ENCODE data around the gene STARD10.
"Not testable (repeated sequence)": the region's sequence is repeated elsewhere in the genome, so short reads cannot be mapped to it uniquely, and the experiment has no call there.

Gene STARD10

DNA sequence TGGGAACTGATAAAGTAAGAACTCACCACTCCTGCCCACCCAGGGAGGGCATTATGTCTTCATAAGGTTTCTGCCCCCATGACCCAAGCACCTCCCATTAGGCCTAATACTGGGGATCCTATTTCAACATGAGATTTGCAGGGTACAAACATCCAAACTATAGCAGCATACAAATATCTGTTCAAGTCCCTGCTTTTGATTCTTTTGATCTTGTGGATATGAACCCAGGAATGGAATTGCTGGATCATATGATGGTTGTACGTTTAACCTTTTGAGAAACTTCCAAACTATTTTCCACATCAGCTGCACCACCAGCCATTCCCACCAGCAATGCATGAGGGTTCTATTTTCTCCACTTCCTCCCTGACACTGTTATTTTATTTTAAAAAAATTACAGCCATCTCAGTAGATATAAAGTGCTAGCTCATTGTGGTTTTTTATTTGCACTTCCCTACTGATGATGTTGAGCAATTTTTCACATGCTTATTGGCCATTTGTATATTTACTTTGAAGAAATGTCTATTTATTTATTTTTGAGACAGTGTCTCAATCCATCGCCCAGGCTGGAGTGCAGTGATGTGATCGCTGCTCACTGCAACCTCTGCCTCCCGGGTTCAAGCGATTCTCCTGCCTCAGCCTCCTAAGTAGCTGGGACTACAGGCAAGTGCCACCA lies 13.3 kb upstream of the STARD10 start:
- no peak for DNase-seq

DNA sequence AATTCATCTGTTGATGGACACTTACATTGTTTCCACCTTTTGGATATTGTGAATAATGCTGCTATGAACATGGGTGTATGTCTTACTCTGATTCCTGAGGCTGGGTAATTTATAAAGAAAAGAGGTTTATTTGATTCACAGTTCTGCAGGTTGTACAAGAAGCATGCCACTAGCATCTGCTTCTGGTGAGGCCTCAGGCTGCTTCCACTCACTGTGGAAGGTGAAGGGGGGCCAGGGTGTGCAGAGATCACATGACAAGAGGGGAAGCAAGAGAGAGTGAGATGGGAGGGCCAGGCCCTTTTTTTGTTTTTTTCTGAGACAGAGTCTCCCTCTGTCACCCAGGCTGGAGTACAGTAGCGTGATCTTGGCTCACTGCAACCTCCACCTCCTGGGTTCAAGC lies 12.5 kb upstream of the STARD10 start:
- not testable (repeated sequence) for DNase-seq

DNA sequence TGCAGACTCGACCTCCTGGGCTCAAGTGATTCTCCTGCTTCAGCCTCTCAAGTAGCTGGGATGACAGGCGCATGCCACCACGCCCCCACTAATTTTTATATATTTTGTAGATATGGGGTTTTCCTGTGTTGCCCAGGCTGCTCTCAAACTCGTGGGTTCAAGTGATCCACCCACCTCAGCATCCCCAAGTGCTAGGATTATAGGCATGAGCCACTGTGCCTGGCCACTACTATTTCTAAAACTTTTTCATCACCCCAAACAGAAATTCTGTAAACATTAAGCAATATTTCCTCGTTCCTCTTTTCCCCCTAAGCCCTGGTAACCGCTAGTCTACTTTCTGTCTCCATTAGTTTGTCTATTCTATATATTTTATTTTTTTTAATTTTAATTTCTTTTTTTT lies 11.4 kb upstream of the STARD10 start:
- DNase-seq, result no peak

DNA sequence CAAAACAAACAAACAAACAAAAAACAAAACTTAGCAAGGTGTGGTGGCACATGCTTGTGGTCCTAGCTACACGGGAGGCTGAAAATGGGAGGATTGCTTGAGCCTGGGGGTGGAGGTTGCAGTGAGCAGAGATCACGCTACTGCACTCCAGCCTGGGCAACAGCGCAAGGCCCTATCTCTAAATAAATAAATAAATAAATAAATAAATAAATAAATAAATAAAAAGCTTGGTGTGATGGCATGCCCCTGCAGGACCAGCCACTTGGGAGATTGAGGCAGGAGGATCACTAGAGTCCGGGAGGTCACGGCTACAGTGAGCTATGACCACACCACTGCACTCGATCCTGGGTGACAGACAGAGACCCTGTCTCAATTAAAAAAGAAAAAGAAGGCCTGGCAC lies 9.0 kb upstream of the STARD10 start:
- no peak for DNase-seq

DNA sequence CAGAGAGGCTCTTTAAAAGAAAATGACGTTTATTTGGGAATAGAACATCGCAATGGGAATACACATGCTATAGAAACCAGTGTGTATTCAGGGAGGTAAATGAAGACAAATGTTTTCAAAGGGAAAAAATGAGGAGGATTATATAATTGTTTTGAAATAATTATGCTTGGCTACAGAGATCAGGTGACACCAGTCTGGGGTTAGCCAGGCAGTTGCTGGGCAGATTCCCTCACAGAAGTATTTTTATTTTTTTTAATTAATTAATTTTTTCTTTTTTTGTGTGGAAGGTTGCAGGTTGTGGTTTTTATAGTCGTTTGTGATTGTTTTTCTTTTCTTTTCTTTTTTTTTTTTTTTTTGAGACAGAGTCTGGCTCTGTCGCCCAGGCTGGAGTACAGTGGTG lies 5.6 kb upstream of the STARD10 start:
- no peak for DNase-seq

DNA sequence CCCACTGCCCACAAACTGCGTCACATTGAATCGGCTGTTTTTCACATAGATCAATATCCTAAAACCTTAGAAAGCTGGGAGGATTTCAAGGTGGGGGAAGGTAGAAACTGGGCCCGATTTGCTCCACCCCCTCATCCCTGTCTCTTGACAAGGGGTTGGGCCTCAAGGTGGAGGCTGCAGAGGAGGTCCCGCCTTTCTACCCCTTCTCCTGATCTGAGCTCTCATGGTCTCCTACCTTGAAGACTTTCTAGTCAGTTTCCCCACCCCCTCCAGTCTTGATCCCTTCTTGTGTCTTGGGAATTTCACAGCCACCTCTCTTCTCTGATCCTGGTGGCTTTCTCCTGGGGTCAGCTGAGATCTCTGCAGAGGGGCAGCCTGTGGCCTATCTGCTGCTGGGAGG lies 4.5 kb upstream of the STARD10 start:
- no peak for DNase-seq

DNA sequence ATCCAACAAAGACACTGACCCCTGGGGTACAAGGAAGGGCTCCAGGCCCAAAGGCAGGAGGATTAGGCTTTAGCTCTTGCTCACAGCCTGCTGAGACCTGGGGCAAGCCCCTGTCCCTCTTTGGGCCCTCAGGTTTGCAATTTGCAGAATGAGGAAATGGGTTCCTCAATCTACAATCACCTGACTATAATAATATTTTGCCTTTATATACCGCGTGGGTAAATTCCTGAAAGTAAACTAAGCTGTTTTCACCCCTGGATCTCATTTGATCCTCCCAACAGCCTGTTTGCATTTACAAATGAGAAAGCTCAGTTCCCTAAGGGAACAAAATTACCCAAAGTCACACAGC lies 797 bp downstream of the STARD10 start:
- DNase-seq, result no peak

DNA sequence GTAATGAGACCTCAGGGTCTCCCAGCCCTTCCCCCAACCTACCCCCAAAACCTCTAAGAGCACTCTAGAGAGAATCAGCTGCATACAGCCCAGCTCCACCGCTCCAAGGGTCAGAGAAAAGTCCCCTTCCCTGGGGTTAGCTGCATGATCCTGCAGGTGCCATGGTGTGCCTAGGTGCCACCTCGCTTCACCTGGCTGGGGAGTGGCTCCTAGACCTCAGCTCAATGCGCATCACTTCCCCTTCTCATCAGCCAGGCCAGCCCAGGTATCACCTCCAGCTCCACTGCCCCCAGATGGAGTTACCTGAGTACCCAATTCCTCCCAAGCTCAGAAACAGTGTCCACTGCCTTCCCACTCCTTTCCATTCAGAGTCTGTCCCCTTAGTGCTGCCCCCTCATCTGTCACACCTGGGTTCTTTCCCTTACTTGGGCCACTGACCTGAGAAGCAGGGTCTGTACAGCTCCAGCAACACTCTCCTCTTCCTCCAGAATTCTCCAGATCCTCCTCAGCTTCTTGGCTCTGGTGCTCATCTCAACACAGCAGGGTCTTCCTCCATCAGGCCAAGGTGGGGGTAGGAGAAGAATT lies 1.3 kb downstream of the STARD10 start:
- no peak for DNase-seq

DNA sequence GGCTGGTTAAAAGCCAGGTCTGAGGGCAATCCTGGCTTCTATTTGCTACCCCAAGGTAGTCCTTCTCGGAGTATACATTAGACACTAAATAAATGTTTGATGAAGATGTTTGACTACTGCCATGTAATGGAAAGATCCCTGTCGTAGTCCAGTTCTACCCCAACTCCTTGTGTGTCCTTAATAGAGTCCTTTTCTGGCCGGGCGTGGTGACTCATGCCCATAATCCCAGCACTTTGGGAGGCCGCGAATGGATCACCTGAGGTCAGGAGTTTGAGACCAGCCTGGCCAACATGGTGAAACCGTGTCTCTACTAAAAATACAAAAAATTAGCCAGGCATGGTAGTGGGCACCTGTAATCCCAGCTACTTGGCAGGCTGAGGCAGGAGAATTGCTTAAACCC lies 2.6 kb downstream of the STARD10 start:
- DNase-seq, result not testable (repeated sequence)

DNA sequence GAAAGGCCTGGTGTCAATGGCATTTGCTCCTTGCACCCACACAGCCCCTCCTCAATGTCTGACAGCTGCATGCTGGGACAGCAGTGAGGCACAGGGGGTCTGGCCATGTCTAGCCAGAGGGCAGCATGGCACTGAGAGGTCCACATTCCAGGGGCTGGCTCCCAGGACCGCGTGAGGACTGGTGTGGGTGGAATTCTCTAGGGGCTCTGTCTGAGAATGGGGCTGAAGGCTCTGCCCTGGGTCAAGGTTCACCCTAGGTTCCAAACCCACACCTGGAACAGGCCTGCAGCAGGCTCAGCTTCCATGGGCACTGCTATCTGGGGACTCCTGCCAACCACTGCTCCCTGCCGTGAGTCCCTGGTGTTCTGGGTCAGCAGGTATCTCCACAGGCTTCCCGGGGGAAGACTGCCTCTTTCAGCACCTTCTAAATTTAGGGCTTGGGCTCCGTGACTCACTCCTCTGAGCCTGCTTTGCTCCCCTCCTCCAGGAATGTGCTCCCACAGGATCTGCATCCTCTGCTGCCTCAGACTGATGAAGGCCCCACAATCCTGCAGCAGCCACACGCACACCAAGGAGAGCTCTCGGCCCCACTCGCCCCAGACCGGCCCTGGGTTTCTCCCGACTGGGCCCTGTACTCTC lies 4.2 kb downstream of the STARD10 start:
- no peak for DNase-seq

DNA sequence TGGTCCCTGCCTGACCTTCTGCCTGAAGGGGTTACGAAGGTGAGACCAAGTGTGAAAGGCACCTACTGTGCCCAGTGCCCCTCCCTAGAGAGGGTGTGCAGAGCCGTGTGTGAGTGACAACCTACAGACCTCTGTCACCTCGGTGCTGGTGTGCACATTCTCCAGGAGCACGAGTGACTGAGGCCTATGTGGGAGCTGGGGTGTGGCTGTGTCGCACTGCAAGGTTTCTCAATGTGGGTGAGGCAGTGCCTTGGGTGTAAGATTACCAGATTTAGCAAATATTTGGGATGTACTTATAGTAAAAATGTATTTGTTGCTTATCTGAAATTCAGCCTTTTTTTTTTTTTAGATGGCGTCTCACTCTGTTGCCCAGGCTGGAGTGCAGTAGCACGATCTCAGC lies 5.6 kb downstream of the STARD10 start:
- DNase-seq, result no peak

DNA sequence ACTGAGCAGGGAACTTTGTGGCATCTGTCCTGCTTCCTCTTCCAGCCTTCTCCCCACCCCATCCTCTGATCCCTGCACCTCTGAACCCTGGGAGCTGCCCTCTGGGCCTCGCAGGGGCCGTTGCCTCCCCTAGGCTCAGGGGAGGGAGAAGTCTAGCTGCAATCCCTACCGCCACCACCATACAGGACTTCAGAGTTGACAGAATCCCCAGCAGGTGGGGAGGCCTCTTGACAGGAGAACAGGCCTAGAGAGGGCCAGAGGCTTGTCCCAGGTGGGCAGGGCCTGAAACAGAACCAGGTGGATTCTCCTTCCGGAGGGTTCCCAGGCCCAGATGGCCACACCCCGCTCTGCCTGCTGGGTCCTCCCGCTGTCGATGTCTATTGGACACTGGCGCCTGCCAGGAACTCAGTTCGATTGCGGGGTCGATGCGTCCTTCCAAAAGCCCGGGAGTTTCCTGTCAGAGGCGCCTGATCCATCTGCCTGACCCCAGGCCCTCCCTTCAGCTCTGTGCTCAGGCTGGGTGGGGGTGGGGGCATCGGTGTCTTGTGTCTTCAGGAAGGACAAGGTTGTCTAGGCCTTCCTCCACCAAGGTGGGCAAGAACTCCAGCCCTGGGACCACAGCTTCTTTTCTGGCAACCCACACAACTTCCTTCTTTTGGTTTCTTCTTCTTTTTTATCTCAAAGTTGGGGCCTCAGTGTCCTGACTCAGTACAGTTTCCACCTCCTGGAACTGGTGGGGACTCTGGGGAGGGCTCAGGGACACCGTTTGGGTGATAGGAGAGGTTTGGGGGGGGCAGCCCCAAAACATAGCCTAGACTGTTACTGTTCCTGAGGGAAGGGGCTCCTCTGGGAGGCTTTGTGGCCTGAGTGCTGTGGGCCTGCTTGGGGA lies 6.4 kb downstream of the STARD10 start:
- no peak for DNase-seq

DNA sequence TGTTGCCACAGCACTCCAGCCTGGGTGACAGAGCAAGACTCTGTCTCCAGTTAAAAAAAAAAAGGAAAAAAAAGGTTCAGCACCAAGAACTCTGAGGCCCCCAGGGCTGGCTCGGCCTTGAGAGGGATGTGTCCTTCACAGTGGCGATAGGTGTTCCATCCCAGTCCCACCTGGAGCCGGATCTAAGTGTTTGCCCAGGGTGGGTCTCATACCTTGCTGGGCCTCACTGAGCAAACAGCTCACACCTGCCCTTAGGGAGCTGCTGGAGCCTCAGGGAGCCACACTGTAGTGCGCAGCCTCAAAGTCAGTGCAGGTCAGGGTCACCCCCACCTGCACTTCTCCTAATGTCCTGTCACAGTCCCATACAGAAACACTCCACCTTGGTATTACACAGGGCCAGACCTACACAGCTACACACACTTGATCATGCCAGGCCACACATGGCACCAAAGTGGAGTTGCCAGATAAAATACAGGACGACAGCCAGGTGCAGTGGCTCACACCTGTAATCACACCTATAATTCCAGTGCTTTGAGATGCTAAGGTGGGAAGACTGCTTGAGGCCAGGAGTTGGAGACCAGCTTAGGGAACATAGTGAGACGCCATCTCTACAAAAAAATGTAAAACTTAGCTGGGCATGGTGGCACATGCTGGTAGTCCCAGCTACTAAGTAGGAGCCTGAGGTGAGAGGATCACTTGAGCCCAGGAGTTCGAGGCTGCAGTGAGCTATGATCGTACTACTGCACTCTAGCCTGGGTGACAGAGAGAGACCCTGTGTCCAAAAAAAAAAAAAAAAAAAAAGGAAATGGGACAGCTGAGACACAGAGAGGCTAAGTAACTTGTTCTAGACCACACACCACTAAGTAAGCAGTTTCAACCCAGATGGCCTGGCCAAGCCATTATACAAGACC lies 7.3 kb downstream of the STARD10 start:
- DNase-seq, result peak; percentile 86

DNA sequence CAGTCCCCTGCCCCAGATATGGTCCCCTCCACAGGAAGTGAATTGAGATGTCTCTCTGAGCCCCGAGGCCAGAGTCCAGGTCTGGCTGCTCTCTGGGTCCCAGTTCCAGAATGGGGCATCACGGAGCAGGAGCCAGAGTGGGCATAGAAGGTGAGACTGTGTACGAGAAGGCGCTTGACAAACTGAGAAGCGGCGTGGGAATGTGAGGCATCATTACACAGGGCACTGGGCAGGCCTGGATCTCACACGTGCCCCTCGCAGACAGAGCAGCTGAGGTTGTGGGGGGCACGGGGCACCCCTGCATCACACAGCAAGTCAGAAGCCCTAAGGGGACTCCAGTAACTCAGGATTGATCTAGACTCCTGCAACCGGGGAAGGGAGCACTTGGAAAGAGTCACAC lies 9.2 kb downstream of the STARD10 start:
- DNase-seq, result no peak

DNA sequence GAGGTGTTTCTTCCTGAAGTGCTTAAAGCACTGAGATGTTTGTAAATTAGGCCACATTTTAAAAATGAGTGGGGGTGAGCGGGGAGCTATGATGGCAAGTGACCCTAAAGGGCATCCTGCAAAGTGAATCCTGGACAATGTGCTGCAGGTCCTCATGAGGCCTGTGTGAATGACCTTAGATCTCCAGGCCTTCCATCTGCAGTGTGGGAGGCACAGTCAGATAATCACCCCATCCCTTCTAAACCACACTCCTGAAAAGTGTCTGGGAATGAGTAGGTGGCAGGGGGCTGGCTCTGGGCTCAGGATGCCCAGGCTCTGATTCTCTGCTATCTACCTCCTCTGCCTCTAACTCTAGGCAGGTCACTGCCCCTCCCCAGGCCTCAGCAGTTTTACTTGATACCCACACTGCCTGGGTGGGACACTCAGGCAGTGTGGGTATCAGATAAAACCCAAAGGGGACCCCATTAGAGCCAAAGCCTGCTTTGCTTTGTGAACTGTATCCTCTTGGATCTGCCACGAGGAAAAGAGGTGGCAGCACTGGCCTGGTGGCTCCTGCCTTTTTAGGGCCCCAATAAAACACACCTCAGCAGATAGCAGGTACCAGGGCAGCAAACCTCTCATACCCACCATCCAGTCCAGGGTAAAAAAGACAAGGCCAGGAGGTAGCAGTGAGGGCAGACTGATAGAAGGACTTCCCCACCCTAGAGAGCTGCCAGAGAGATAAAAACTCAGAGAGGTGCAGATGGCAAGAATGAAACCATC lies 10.5 kb downstream of the STARD10 start:
- DNase-seq, result no peak

DNA sequence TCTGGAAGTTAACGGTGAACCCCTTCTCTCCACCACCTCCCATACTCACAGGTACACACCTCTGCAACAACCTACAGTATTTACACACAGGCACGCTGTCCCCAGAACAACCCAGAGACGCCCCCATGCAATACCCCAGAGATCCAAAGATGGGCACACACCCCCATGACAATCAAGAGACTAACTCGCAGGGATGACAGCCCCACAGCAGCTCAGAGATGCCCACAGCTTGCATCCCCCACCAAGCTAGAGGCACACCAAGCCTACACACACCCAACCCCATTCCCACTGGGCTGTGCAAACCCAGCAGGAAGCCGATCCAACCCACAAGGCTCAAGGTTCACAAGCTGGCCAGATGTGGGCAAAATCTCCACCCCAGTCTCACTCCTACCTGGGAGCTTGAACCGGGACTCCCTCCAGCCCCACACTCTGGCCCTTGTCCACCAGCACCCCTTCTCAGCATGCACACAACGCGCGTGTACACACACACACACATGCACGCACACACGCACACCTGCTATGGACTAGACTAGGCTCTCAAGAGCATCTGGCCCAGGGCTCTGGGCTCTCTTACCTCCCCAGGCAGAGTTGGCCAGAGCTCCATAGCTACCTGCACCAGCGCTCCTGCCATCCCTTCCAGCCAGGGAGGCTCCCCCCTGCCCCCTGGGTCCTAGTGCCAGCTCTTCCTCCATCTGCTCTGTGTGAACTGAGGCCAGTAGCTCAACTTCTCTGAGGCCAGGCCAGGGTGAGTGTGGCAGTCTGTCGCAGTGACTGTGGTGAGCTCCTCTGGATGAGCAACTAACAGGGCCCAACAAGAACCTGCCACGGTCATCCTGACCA lies 11.5 kb downstream of the STARD10 start:
- peak; percentile 16 for DNase-seq

DNA sequence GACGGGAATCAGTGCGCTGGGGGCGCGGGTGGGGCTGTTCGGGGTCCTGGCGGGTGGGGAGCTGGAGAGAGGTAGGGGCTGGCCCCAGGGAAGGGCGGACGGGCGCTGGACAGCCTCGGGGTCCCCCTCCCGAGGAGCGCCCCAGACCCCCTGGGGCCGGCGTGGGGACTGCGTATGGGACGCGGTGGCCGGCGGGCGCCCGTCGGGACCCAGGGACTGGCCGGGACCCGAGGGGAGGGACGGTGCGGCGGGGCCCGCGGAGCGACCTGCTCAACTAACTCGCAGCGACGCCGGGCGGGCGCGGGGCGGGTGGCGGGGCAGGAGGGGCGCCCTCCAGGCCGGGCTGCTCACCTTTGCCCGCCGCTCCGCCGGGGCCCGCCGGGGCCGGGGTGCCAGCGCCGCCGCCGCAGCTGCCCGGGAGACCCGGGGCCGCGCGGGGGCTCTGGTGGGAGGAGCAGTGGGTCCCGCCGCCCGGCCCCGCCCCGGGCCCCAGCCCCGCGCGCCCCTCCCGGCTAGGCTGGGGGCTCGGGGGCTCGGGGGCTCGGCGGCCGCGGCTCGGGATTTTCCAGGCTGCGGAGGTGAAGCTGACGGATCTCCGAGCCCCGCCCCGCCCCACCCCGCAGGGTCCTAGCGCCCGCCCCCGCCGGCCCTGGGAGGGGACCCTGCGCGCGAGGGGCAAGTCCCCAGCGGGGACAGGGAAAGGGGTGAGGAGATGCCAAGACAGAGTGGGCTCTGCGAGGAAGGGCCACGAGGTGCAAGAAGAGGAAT lies 12.3 kb downstream of the STARD10 start:
- DNase-seq, result no peak

DNA sequence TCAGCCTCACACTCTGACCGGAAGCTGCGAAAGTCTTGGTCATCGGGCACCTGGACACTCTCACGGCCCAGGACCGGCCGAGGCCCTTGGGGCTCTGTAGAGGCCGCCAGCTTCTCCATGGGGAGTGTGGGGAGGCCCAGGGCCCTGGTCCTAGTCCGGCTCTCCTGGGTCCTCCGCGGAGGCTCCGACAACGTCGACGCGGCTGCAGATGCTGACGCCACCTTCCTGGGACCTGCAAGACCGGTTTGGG lies 12.9 kb downstream of the STARD10 start:
- no peak for DNase-seq

DNA sequence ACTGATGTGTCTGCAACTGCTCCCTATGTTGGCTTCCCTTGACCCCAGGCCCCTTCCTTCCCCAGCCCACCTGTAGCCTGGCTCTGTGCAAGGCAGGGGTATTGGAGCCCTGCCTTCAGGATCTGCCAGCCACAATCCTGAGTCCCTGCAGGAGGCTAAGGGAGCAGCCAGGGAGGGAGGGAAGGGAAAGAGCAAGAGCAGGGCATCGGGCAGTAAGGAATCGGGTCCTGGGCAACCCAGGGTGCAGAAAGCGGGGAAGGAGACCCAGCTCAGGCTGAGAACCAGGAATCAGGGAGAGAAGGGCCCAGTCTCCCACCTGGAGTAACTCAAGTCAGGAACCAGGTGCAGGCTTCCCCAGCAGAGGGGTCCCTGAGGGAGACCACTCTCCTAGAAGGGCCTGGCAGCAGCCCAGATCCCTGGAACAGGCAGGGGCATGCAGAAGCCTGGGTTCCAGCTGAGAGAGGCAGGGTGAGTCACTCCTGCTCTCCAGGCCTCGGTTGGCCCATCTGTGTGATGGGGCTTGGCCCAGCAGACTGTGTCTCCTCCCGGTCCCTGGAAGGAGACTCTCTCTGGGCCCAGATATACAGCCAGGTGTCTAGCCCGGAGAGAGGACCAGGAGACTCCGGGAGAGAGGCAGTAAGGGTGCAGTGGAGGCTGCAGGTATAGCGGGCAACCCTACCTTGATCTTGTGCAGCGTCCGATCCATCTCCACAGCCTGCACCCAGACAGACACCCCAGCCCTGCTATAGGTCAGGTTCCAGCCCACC lies 13.4 kb downstream of the STARD10 start:
- DNase-seq, result no peak

Measured in NCI-H748 treated with DMSO at 0.1 percent for 48 hours (cell line).